ENCODE data around the gene BACE2.
"Not testable (repeated sequence)": the region's sequence is repeated elsewhere in the genome, so short reads cannot be mapped to it uniquely, and the experiment has no call there.

Gene BACE2

DNA sequence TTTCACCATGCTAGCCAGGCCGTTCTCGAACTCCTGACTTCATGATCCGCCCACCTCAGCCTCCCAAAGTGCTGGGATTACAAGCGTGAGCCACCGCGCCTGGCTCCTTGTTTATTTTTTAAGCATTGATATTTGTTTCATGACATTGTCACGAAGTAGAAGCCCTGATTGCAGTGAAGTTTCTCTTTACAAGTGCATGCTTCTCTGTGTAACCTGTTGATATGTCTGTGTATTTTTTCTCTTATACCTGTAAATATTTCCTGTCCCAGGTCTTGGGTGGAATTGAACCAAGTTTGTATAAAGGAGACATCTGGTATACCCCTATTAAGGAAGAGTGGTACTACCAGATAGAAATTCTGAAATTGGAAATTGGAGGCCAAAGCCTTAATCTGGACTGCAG lies 75.1 kb downstream of the BACE2 start:
- DNase-seq: no peak

- not testable (repeated sequence) for DNase-seq
These were observed 76.4 kb downstream of the BACE2 start for GRCh38 chr21:41244266-41244880.

DNA sequence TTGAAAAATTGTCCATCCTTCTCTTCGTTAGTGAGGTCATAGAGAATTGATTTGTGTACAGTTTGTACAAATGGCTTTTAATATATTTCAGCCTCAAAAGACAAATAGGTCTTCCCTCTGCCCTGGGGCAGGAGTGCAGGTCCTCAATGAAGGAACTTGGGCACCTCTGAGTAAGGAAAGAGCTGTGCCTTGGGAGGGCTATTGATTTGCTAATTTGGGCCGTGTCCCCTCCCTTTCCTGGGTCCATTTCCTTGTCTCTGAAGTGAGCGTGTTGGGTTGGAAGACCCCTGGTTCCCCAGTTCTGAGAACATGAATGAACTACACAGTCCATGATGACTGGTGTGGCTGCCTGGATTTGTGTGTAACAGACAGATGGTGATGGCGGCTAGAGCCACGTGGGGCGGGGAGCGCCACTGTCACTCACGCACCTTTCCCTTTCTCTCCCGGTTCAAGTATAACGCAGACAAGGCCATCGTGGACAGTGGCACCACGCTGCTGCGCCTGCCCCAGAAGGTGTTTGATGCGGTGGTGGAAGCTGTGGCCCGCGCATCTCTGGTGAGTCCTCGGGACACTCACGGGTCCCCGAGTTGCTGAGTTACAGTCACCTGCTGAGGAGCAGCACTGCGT lies 77.7 kb downstream of the BACE2 start:
- no peak for DNase-seq

DNA sequence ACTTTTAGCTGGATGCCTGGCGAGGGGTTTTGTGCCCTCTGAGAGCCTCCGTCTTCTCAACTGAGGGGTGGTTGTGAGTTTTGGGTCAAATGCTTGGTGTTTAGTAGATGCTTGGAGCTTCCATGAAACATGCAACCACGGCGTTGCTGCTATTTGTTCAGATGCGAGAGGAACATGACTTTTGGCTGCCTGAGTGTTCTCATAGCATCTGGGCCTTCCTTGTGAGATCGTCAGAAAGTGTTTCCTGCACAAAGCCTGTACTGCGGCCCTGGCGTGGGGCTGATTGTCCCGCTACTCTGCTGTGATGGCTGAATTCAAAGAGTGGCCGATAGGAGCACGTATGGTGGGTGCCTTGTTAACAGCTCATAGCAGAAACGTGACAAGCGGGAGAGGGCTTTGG lies 78.8 kb downstream of the BACE2 start:
- no peak for DNase-seq

- DNase-seq: no peak
These were observed 79.9 kb downstream of the BACE2 start for GRCh38 chr21:41247561-41248545.

DNA sequence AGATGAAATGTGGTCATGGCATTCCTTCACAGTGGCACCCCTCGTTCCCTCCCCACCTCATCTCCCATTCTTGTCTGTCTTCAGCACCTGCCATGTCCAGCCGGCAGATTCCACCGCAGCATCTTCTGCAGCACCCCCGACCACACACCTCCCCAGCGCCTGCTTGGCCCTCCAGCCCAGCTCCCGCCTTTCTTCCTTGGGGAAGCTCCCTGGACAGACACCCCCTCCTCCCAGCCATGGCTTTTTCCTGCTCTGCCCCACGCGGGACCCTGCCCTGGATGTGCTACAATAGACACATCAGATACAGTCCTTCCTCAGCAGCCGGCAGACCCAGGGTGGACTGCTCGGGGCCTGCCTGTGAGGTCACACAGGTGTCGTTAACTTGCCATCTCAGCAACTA lies 81.5 kb downstream of the BACE2 start:
- no peak for DNase-seq

GRCh38 chr21:41250519-41250918 lies 82.6 kb downstream of the BACE2 start:
- no peak for DNase-seq

DNA sequence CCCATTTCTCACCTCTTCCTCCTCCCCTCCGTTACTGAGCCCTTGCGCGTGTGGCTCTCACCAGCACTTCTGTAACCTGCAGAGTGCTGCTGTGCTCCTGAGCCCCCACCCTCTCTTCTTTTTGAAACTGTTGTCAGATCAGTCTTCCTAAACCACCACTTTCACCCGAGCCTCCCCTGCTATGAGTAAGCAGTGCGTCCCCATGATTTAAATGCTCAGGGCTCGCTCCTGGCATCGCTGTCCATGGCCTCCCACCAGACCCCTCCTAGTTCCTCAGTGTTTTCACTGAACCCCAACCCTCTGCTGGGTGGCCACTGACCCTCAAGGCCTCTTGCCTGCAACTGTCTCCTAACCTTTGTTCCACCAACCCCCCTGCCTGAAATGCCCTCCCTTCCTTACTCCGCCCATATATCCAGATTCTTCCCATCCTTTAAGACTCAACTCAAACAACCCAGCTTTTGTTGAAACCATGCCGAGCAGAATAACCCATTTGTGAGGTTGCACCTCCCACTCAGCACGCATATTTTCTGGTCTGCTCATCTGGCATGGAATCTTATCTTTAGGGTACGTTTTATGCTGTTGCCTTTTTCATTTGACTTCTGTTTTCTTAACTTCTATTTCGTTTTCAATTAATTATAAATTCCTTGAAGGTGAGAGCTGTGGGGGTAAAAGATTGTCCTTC lies 84.1 kb downstream of the BACE2 start:
- no peak for DNase-seq

- no peak for DNase-seq
These were observed 86.2 kb downstream of the BACE2 start for GRCh38 chr21:41254090-41254700.

DNA sequence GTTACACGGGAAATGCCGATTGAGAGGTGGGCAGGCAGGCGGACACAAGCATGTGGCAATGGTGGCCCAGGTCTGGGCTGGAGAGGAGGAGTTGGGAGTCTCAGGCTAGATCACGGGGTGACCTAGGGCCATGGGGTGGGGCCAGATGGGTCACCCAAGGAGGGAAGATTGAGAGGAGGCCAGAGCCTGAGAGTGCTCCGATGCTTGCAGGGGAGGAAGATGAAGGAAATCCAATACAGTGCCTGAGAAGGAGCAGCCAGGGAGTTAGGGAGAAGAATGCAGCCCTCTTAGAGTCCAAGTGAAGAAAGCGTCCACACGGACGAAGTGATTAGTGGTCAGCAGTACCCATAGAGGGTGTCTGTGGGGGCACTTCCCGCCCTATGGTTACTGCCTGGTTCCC lies 87.2 kb downstream of the BACE2 start:
- no peak for DNase-seq

- not testable (repeated sequence) for DNase-seq
These were observed 88.3 kb downstream of the BACE2 start for GRCh38 chr21:41256231-41256630.

DNA sequence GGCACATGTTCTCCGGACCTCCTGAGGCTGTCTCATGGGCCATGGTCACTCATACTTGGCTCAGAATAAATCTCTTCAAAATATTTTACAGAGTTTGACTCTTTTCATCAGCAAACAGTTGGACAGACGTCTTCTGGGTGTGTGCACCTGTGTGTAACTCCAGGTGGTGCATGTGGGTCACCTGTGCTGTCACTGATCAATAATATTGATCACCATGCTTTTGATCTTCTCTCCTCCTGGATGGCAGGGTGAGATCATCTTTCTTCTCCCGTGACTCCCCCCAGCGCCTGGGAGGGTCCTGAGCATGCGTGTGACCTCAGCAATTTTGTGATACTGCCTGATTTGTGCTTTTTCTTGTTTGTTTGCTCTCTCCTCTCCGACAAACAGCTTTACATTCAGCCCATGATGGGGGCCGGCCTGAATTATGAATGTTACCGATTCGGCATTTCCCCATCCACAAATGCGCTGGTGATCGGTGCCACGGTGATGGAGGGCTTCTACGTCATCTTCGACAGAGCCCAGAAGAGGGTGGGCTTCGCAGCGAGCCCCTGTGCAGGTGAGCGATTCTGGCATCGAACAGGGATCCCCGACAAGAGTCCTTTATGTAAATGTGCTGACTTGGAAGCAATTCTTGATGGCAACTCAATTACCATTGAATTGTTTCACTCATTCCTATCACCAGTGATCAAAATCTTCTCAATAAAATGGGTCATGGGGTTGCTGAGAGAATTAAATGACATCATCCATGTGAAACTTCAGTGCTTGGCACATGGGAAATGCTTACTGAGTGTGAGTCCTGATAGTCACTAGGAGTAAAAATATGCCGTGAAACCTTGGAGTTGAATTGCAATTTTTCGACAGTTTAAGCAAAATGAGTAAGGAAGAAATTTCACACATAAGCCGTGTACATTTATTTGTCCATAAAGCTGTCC lies 89.1 kb downstream of the BACE2 start:
- no peak for DNase-seq

- no peak for DNase-seq
These were observed 90.7 kb downstream of the BACE2 start for GRCh38 chr21:41258617-41259016.

GRCh38 chr21:41260428-41260827 lies 92.5 kb downstream of the BACE2 start:
- no peak for DNase-seq

DNA sequence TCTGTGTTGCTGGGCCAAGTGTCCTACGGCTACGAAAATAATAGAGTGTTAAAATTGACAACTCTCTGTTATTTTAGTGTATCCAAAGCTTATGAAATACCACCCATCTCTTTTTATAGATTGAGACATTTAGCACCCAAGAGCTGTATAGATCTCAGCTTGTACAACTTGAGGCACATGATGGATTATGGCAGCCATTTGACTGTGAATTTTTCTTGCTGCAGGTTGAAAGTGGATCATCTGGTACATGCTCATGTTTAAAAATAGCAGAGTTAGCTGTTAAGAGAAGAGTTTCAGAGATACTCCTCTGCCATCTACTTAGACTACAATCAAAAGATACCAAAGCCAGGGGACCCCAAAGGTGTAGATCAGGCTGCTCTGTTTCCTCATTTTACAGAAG lies 99.4 kb downstream of the BACE2 start:
- DNase-seq: no peak

DNA sequence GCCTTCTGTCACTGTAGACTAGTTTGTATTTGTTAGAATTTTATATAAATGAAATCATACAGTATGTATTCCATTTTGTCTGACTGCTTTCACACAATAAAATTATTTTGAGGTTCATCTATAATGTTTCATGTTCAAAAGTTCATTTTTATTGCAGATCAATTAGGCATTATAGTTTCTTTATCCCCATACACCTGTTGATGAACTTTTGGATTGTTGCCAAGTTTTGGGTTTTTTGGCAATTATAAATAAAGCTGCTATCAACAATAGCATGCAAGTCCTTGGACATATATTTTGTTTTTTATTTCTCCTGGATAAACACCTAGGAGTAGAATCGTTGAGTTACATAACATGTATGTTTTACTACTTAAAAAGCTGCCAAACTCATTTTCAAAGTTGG lies 101.6 kb downstream of the BACE2 start:
- no peak for DNase-seq

- DNase-seq: no peak
These were observed 109.2 kb downstream of the BACE2 start for GRCh38 chr21:41277196-41277595.

DNA sequence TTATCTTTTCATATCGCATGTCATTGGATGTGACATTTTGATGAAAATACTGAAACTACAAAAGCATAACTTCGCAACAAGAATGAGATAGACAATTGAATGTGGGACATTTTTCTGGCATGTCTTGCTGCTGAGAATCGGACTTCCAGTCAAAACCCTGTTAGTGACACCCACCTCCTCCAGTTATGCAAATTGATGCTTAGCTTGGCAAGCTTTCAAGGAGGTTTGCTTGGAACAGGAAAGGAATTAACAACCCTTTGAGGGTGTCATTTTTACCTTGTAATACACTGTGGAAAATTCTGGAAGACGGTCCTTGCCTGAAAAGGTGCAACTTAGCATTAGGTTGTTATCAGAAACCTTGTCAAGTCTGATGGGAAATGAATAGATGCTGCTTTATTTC lies 109.9 kb downstream of the BACE2 start:
- DNase-seq: no peak

- DNase-seq: no peak
These were observed 112.4 kb downstream of the BACE2 start for GRCh38 chr21:41280115-41280919.

DNA sequence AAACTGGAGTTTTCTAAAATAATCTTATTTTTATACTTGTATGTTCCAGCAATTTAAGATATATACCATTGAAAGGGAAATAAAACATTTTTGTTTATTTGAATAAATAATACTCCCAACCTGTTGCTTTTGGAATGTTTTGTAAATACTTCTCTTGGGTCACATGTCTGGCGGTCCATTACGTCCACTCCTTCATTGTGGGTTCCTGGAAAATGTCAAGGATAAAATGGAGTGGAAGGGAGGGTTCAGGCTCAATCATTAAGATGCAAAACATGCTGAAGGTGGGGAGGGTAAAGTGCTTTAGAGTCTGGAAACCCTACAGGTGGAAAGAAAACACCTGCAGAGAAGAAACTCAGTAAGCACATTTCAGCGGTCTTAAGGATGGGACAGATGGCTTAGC lies 114.5 kb downstream of the BACE2 start:
- no peak for DNase-seq

Data from CD4-positive, alpha-beta T cell treated with Interleukin-4 for 1 hour (primary cell).